T1000 (cell line): ENCODE results near the gene BCS1L.

Experiments
- DNase-seq: peaks from one replicate; lab custom pipeline; 2025; ENCODE audit warnings: mixed read lengths; lab: John Stamatoyannopoulos, UW

The BCS1L gene

GRCh38 chr2:218662377-218662776 is 2.9 kb downstream of the BCS1L start:
- no peak for DNase-seq

- no peak for DNase-seq
Measured at GRCh38 chr2:218662827-218663226, 3.3 kb downstream of the BCS1L start.

- DNase-seq: no peak
Measured at GRCh38 chr2:218663901-218664300, 4.4 kb downstream of the BCS1L start.

- no peak for DNase-seq
Measured at GRCh38 chr2:218664653-218665052, 5.2 kb downstream of the BCS1L start.

- DNase-seq: no peak
Measured at GRCh38 chr2:218671097-218671653, 11.7 kb downstream of the BCS1L start.

GRCh38 chr2:218671654-218672566 is 12.4 kb downstream of the BCS1L start, which contains the start of the genes RNF25 and STK36:
TSS of gene RNF25 (minus strand) at chr2:218672002. CDS start at chr2:218671970, 32 bp downstream.
TSS of gene STK36 (plus strand) at chr2:218672086. CDS start at chr2:218672830, 744 bp downstream.
- peak; percentile 84 for DNase-seq

- no peak for DNase-seq
Measured at GRCh38 chr2:218679119-218679518, 19.6 kb downstream of the BCS1L start.

GRCh38 chr2:218680061-218680460 is 20.6 kb downstream of the BCS1L start:
- no peak for DNase-seq

GRCh38 chr2:218687400-218688060 is 28.0 kb downstream of the BCS1L start:
- peak; percentile 10 for DNase-seq

- no peak for DNase-seq
Measured at GRCh38 chr2:218691234-218691633, 31.8 kb downstream of the BCS1L start.

GRCh38 chr2:218694405-218695145 is 35.1 kb downstream of the BCS1L start:
- no peak for DNase-seq

GRCh38 chr2:218698885-218699284 is 39.4 kb downstream of the BCS1L start:
- DNase-seq: no peak

- DNase-seq: no peak
Measured at GRCh38 chr2:218701806-218702205, 42.3 kb downstream of the BCS1L start.

- no peak for DNase-seq
Measured at GRCh38 chr2:218703341-218703740, 43.9 kb downstream of the BCS1L start.

GRCh38 chr2:218708086-218708485 is 48.6 kb downstream of the BCS1L start:
- no peak for DNase-seq

- DNase-seq: no peak
Measured at GRCh38 chr2:218709908-218710307, 50.4 kb downstream of the BCS1L start.

- DNase-seq: no peak
Measured at GRCh38 chr2:218710334-218710686, 50.8 kb downstream of the BCS1L start.

GRCh38 chr2:218710687-218711549 is 51.4 kb downstream of the BCS1L start, which contains the start of gene TTLL4:
TSS of gene TTLL4 (plus strand) at chr2:218710835. CDS start at chr2:218737677, 26,842 bp downstream.
- peak; percentile 94 for DNase-seq

- no peak for DNase-seq
Measured at GRCh38 chr2:218711550-218711929, 52.1 kb downstream of the BCS1L start.
